Heart right ventricle (tissue), 16 donors: Measurements from ENCODE around the gene USP22. TPM values are rescaled to one million over a fixed set of nuclear protein-coding genes. Genes with fewer than 3 reads are reported as not detected.
A peak's percentile ranks its signal among the peaks of the same experiment; 100 is the strongest.

Source experiments
- ATAC-seq, 8 donors: fragments of 200-7000 bp; cut with Tn5 transposase; one replicate each; pipeline ENCODE4 v1.9.1; 2020; ENCODE audit warnings: mild to moderate bottlenecking in 8 of 8, moderate library complexity in 8 of 8, moderate number of reproducible peaks in 1 of 8
- DNase-seq, 2 donors: peaks; one replicate each; pipeline ENCODE4 v3.0.0-alpha.2; 2020
- H3K27ac ChIP-seq, 10 donors: fragments of 200-600 bp; sonication (generic) in 2 of 10; one replicate each; pipeline versions ENCODE4 v1.5.0 to v1.8.0; 2020 to 2022; ENCODE audit warnings: mild to moderate bottlenecking in 3 of 10
- H3K27me3 ChIP-seq, 7 donors: fragments of 200-600 bp; one replicate each; pipeline ENCODE4 v1.8.0; 2021 to 2022; ENCODE audit warnings: mild to moderate bottlenecking in 2 of 7
- H3K36me3 ChIP-seq, 9 donors: fragments of 200-600 bp; sonication (generic) in 1 of 9; one replicate each; pipeline versions ENCODE4 v1.5.0 to v1.8.0; 2020 to 2022; ENCODE audit warnings: mild to moderate bottlenecking in 2 of 9
- H3K4me1 ChIP-seq, 9 donors: fragments of 200-600 bp; sonication (generic) in 1 of 9; one replicate each; pipeline versions ENCODE4 v1.5.0 to v1.8.0; 2020 to 2022; ENCODE audit warnings: mild to moderate bottlenecking in 4 of 9
- H3K4me3 ChIP-seq, 10 donors: fragments of 200-600 bp; sonication (generic) in 2 of 10; one replicate each; pipeline versions ENCODE4 v1.5.0 to v1.8.0; 2020 to 2022; ENCODE audit warnings: mild to moderate bottlenecking in 7 of 10, moderate library complexity in 2 of 10
- H3K9me3 ChIP-seq, 11 donors: fragments of 200-600 bp in 10 of 11; sonication (generic) in 2 of 11; one replicate each; pipeline versions ENCODE4 v1.5.0 to v1.8.0; 2013 to 2022; ENCODE audit warnings: mild to moderate bottlenecking in 2 of 11, control low read depth in 1 of 11, moderate library complexity in 1 of 11
- WGBS, 2 donors: extraction: QIAGEN DNeasy Blood & Tissue Kit; methylation state at CpG; one replicate each; pipeline ENCODE4 v1.1.7; 2013; ENCODE audit warnings: inconsistent platforms in 1 of 2; 5-methylcytosine and 5-hydroxymethylcytosine counted together
- intact Hi-C, 10 donors: fragments of 100-400 bp; cut with DNase I; formaldehyde crosslinking; loops; one replicate each; pipeline versions ENCODE4 v1.11.1 to v1.14.2; 2022
- polyA plus RNA-seq, 2 donors: library from polyadenylated mRNA; stranded (reverse); fragments of 200-250 nt; gene quantifications; one replicate each; pipeline ENCODE4 v1.2.3, GENCODE V29; 2013
- total RNA-seq, 10 donors: library from RNA; stranded (reverse); fragmentation: NEBNext Ultra II Directional in 3 of 10; extraction: Animal tissue kit (Norgen Biotek cat#: 25700) in 3 of 10; gene quantifications; one replicate each; pipeline versions ENCODE4 v1.2.1 to v1.2.4, GENCODE V29; 2021 to 2023
- TF ChIP-seq, protein P1 (sequence below), 9 donors: fragments of 200-600 bp; sonication (generic) in 2 of 9; IDR thresholded peaks; one replicate each; pipeline versions ENCODE4 v1.5.0 to v1.8.0; 2021 to 2022; ENCODE audit warnings: antibody characterized with exemption in 9 of 9, mild to moderate bottlenecking in 5 of 9, moderate library complexity in 1 of 9
- donor health status: Arrhythmogenic right ventricular cardiomyopathy.
- donor health status: ischemic (EF 13 %, LVEDD 7.1; RV severe dilation, severe dysfunction).
- donor health status: healthy with polysubstance abuse.
- donor health status: DM: no; HTN: yes; CAD: no.
- donor health status: DM: no; HTN: no; CAD: no.
- donor health status: ischemic (EF 25% LVEDD 6.9; RV normal size, moderate dysfunction).
- donor health status: ischemic (EF 25% LVEDD 5.7; RV mildly dilated, moderate dysfunction).
- donor health status: healthy.
- donor health status: DM: yes; HTN: yes; CAD: no.
- donor health status: Ischemic cardiomyopathy.
- donor health status: ischemic (EF 35%, LVEDD 5.7; RV mildly dilated, moderate dysfunction).
- donor health status: nonischemic (EF 11% LVEDD 7.7; RV severe dilation, severe dysfunction).
- donor health status: DM: yes; HTN: yes; CAD: no.
- donor health status: PGD.
- donor health status: ischemic (EF 29% LVEDD 5.4; RV normal size, mild dysfunction).
- donor health status: nonischemic (EF 23%, LVEDD 6.1; RV moderate dilation, normal function).

Gene USP22
- total and polyA plus RNA-seq, 12 donors, result 26.6 to 218 (median 173) TPM

- H3K27ac ChIP-seq, result no peak overlapping the region
- H3K27me3 ChIP-seq, result no peaks in the 10 kb centered on the region
- no peaks in the 10 kb centered on the region for H3K9me3 ChIP-seq
- DNase-seq, result no peak
- ATAC-seq, result no peak
- TF ChIP-seq, protein P1, sequence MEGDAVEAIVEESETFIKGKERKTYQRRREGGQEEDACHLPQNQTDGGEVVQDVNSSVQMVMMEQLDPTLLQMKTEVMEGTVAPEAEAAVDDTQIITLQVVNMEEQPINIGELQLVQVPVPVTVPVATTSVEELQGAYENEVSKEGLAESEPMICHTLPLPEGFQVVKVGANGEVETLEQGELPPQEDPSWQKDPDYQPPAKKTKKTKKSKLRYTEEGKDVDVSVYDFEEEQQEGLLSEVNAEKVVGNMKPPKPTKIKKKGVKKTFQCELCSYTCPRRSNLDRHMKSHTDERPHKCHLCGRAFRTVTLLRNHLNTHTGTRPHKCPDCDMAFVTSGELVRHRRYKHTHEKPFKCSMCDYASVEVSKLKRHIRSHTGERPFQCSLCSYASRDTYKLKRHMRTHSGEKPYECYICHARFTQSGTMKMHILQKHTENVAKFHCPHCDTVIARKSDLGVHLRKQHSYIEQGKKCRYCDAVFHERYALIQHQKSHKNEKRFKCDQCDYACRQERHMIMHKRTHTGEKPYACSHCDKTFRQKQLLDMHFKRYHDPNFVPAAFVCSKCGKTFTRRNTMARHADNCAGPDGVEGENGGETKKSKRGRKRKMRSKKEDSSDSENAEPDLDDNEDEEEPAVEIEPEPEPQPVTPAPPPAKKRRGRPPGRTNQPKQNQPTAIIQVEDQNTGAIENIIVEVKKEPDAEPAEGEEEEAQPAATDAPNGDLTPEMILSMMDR (IDR thresholded peaks at IDR 0.05), result no peak
- H3K4me1 ChIP-seq, result peaks cover 8 to 47% (median 27%) of the 10 kb centered on the region in 9 donors
- WGBS, 2 donors, result 91% methylated on average over 6 of the region's 6 CpGs
- intact Hi-C loops, result loop anchor here in 6 of 10 donors (5.0 to 10.0 kb wide), 7 partner anchors 60 to 200 kb away; no protein-coding TSS in a partner anchor
- no peak overlapping the region for H3K4me3 ChIP-seq
- H3K36me3 ChIP-seq, result peaks cover 0 to 9% (median 0%) of the 10 kb centered on the region in 9 donors
Observed at GRCh38 chr17:20994779-20995149, 48.0 kb downstream of the USP22 start.

GRCh38 chr17:20993863-20994778 is 48.7 kb downstream of the USP22 start:
- no peak for DNase-seq
- no peak overlapping the region for H3K27ac ChIP-seq
- H3K4me1 ChIP-seq, result peaks cover 7 to 40% (median 22%) of the 10 kb centered on the region in 9 donors
- H3K4me3 ChIP-seq, result no peak overlapping the region
- H3K9me3 ChIP-seq, result no peaks in the 10 kb centered on the region
- H3K27me3 ChIP-seq, result no peaks in the 10 kb centered on the region
- TF ChIP-seq, protein P1 (IDR thresholded peaks at IDR 0.05), result no peak
- intact Hi-C loops, result loop anchor here in 6 of 10 donors (2.0 to 10.0 kb wide), 8 partner anchors 59 to 199 kb away; no protein-coding TSS in a partner anchor
- 92 to 93% methylated on average over 18 of the region's 18 CpGs for WGBS, 2 donors
- no peak for ATAC-seq
- H3K36me3 ChIP-seq, result peaks cover 0 to 5% (median 0%) of the 10 kb centered on the region in 9 donors

DNA sequence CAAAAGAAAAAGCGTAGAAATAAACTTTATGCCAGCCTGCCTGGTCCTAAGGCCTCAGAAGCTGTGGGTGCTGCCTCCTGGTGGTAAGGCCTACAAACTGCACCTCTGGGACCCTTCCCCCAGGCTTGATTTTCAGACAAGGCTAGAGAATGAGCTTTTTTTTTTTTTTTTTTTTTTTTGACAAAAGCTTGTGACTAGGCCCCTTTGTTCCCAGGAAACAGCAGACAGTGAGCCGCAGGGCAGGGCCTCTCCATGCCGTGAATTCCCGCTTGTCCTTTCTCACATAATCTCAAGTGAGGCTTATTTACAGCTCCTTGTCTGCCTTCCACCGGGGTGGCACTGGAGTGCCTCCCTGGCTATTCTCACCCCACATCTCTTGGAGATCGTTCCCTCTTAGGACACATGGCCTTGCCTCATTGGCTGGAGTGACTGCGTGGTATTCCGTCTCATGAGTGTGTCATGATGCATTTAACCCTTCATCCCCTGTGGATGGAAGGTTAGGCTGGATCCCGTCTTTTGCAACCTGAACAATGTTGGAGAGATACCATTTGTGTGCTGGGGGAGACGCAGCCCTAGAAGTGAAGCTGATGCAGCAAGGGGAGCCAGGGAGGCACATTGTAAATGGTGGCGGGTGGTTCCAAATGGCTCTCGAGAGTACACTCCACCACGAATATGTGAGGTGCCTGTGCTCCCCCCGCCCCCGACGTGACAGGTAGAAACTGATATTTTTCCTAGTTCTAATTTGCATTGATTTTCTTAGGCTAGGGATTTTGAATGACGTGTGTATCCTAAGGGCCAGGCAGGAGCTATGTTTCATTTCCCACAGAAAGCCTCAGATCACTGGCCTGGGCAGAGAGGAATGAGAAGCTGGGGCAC is 49.6 kb downstream of the USP22 start:
- Histone ChIP-seq H3K4me1 (peaks cover 1 to 31% (median 14%) of the 10 kb centered on the region in 9 donors), H3K9me3 (no peaks in the 10 kb centered on the region), H3K4me3 (peak overlapping the region in 4 of 10 donors; percentile 1 to 30 (median 12)), H3K27me3 (no peaks in the 10 kb centered on the region), H3K27ac (peak overlapping the region in 4 of 10 donors; percentile 26 to 44 (median 40)), H3K36me3 (peaks cover 0 to under 1% (median 0%) of the 10 kb centered on the region in 9 donors)
- peak; percentile 24 to 73 (median 62) for ATAC-seq
- peak; percentile 53 to 56 for DNase-seq
- 57 to 61% methylated on average over 17 of the region's 17 CpGs for WGBS, 2 donors
- TF ChIP-seq, protein P1 (IDR thresholded peaks at IDR 0.05), result peak; percentile 87 to 91 (median 89)
- intact Hi-C loops, result loop anchor here in 6 of 10 donors (2.0 to 10.0 kb wide), 8 partner anchors 58 to 198 kb away; no protein-coding TSS in a partner anchor

DNA sequence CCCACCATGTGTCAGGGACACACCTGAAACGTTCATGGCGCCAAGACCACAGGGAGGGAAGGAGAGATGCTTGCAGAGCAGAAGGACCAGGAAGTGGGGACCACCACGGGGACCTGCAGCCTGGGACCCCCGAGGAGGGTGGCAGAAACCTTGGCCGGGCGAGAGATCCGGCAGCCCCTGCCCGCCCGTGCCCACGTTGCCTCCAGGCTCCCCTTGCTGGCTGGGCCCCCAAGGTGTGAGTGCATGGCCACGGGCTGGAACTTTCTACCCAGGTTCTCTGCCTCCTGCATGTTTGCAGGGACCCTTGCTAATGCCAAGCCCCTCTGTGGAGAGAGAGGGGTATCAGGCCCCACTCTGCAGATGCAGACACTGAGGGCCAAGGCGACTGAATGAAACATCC is 50.4 kb downstream of the USP22 start:
- WGBS, 2 donors, result 74% methylated on average over 12 of the region's 12 CpGs
- no peaks in the 10 kb centered on the region for H3K9me3 ChIP-seq
- peaks cover 0 to 23% (median 7%) of the 10 kb centered on the region in 9 donors for H3K4me1 ChIP-seq
- H3K27ac ChIP-seq, result peak overlapping the region in 3 of 10 donors; percentile 35 to 44 (median 44)
- DNase-seq, result no peak
- H3K27me3 ChIP-seq, result no peaks in the 10 kb centered on the region
- H3K4me3 ChIP-seq, result peak overlapping the region in 4 of 10 donors; percentile 1 to 30 (median 12)
- no peak for ATAC-seq
- no peaks in the 10 kb centered on the region for H3K36me3 ChIP-seq
- TF ChIP-seq, protein P1 (IDR thresholded peaks at IDR 0.05), result no peak
- intact Hi-C loops, result loop anchor here in 6 of 10 donors (2.0 to 10.0 kb wide), 8 partner anchors 58 to 198 kb away; no protein-coding TSS in a partner anchor
